Loucy (cell line): ENCODE results near the gene PPARG.

Source experiments
- EZH2phosphoT487 ChIP-seq: fragments of 200-600 bp; IDR thresholded peaks from 2 replicates; pipeline ENCODE4 v1.6.1; 2018; ENCODE audit warnings: antibody characterized with exemption, mild to moderate bottlenecking, moderate library complexity, borderline replicate concordance
- TF ChIP-seq, protein P1 (sequence below): fragments of 200-600 bp; sonication (generic); conservative IDR thresholded peaks from 2 replicates; pipeline ENCODE4 v1.5.1; 2014; ENCODE audit warnings: mild to moderate bottlenecking, antibody characterized with exemption, low read length

DNA sequence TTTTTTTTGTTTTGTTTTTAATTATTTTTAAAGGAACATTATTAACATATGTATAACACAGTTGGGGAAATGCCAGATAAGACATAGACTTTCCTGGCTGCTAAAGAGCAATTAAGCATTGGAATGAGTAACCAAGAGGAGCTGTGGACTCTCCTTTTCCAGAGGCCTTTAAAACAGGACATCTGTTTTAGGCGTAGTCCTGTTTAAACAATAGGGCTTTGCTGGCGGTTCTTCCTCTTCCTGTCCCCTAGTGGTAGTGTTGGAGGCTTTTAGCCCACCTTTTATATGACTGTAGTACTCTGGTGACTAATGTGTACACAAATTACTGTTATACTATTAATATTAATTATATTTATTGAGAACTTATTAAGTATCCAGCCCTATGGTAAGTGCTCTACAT, 81.9 kb downstream of the PPARG start:
- TF ChIP-seq, protein P1, sequence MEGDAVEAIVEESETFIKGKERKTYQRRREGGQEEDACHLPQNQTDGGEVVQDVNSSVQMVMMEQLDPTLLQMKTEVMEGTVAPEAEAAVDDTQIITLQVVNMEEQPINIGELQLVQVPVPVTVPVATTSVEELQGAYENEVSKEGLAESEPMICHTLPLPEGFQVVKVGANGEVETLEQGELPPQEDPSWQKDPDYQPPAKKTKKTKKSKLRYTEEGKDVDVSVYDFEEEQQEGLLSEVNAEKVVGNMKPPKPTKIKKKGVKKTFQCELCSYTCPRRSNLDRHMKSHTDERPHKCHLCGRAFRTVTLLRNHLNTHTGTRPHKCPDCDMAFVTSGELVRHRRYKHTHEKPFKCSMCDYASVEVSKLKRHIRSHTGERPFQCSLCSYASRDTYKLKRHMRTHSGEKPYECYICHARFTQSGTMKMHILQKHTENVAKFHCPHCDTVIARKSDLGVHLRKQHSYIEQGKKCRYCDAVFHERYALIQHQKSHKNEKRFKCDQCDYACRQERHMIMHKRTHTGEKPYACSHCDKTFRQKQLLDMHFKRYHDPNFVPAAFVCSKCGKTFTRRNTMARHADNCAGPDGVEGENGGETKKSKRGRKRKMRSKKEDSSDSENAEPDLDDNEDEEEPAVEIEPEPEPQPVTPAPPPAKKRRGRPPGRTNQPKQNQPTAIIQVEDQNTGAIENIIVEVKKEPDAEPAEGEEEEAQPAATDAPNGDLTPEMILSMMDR = peak; percentile 32
- TF ChIP-seq EZH2phosphoT487 = no peak
